Measurements from ENCODE around the gene DUSP6.
A peak's percentile ranks its signal among the peaks of the same experiment; 100 is the strongest.

Gene DUSP6

GRCh38 chr12:89352492-89353187 is at the start of gene DUSP6:
Gene DUSP6 (minus strand): TSS chr12:89352501. CDS start chr12:89352039, 462 bp downstream.
- Mint-ChIP-seq H3K9me3 (no peaks in the 10 kb centered on the region), H3K4me1 (peaks cover 51% of the 10 kb centered on the region), H3K27ac (ENCODE audit: low read depth) (peak within 1 kb of the TSS; percentile 89), H3K36me3 (ENCODE audit: insufficient read depth) (peaks cover 17% of the 10 kb centered on the region), H3K4me3 (peak within 1 kb of the TSS; percentile 81), H3K27me3 (no peaks in the 10 kb centered on the region)
- ATAC-seq (replicated peaks; ENCODE audit: extremely low read depth, poor library complexity, severe bottlenecking): peak; percentile 75
- peak; percentile 60 to 78 for DNase-seq (ENCODE audit: low spot score in 2 of 2)

- Mint-ChIP-seq H3K9me3 (no peaks in the 10 kb centered on the region), H3K27me3 (no peaks in the 10 kb centered on the region), H3K36me3 (ENCODE audit: insufficient read depth) (peaks cover 10% of the 10 kb centered on the region), H3K27ac (ENCODE audit: low read depth) (no peak overlapping the region), H3K4me3 (no peak overlapping the region), H3K4me1 (peaks cover 15% of the 10 kb centered on the region)
- DNase-seq (ENCODE audit: low spot score in 2 of 2) (no peak), ATAC-seq (replicated peaks; ENCODE audit: extremely low read depth, poor library complexity, severe bottlenecking) (no peak)
Measured at GRCh38 chr12:89401433-89402058, 49.2 kb upstream of the DUSP6 start.

GRCh38 chr12:89400415-89400814 is 48.1 kb upstream of the DUSP6 start:
- DNase-seq (ENCODE audit: low spot score in 2 of 2): no peak
- peaks cover 10% of the 10 kb centered on the region for H3K36me3 Mint-ChIP-seq (ENCODE audit: insufficient read depth)
- peaks cover 15% of the 10 kb centered on the region for H3K4me1 Mint-ChIP-seq
- H3K27ac Mint-ChIP-seq (ENCODE audit: low read depth): peak overlapping the region; percentile 94
- H3K9me3 Mint-ChIP-seq: no peaks in the 10 kb centered on the region
- no peak overlapping the region for H3K4me3 Mint-ChIP-seq
- no peak for ATAC-seq (replicated peaks; ENCODE audit: extremely low read depth, poor library complexity, severe bottlenecking)
- no peaks in the 10 kb centered on the region for H3K27me3 Mint-ChIP-seq

- no peaks in the 10 kb centered on the region for H3K27me3 Mint-ChIP-seq
Measured at GRCh38 chr12:89395712-89396111, 43.4 kb upstream of the DUSP6 start.

GRCh38 chr12:89393551-89394121 is 41.3 kb upstream of the DUSP6 start:
- ATAC-seq (replicated peaks; ENCODE audit: extremely low read depth, poor library complexity, severe bottlenecking) (no peak), DNase-seq (ENCODE audit: low spot score in 2 of 2) (no peak)
- Mint-ChIP-seq H3K27ac (ENCODE audit: low read depth) (no peak overlapping the region), H3K36me3 (ENCODE audit: insufficient read depth) (peaks cover 12% of the 10 kb centered on the region), H3K9me3 (no peaks in the 10 kb centered on the region), H3K4me3 (no peak overlapping the region), H3K4me1 (peaks cover 12% of the 10 kb centered on the region), H3K27me3 (no peaks in the 10 kb centered on the region)

More at GRCh38 chr12:89395712-89396111, 43.4 kb upstream of the DUSP6 start:
- ATAC-seq (replicated peaks; ENCODE audit: extremely low read depth, poor library complexity, severe bottlenecking) (no peak), DNase-seq (ENCODE audit: low spot score in 2 of 2) (no peak)
- H3K4me3 Mint-ChIP-seq: no peak overlapping the region
- H3K36me3 Mint-ChIP-seq (ENCODE audit: insufficient read depth): peaks cover 10% of the 10 kb centered on the region
- peak overlapping the region; percentile 41 for H3K27ac Mint-ChIP-seq (ENCODE audit: low read depth)
- peaks cover 15% of the 10 kb centered on the region for H3K4me1 Mint-ChIP-seq
- no peaks in the 10 kb centered on the region for H3K9me3 Mint-ChIP-seq

GRCh38 chr12:89392391-89392790 is 40.1 kb upstream of the DUSP6 start:
- no peaks in the 10 kb centered on the region for H3K4me1 Mint-ChIP-seq
- DNase-seq (ENCODE audit: low spot score in 2 of 2) (no peak), ATAC-seq (replicated peaks; ENCODE audit: extremely low read depth, poor library complexity, severe bottlenecking) (no peak)
- H3K27ac Mint-ChIP-seq (ENCODE audit: low read depth): no peak overlapping the region
- H3K36me3 Mint-ChIP-seq (ENCODE audit: insufficient read depth): peaks cover 5% of the 10 kb centered on the region
- no peaks in the 10 kb centered on the region for H3K27me3 Mint-ChIP-seq
- H3K4me3 Mint-ChIP-seq: no peak overlapping the region
- no peaks in the 10 kb centered on the region for H3K9me3 Mint-ChIP-seq

GRCh38 chr12:89391726-89392336 is 39.5 kb upstream of the DUSP6 start:
- no peak overlapping the region for H3K27ac Mint-ChIP-seq (ENCODE audit: low read depth)
- DNase-seq (ENCODE audit: low spot score in 2 of 2) (no peak), ATAC-seq (replicated peaks; ENCODE audit: extremely low read depth, poor library complexity, severe bottlenecking) (no peak)
- H3K9me3 Mint-ChIP-seq: no peaks in the 10 kb centered on the region
- peaks cover 3% of the 10 kb centered on the region for H3K36me3 Mint-ChIP-seq (ENCODE audit: insufficient read depth)
- no peaks in the 10 kb centered on the region for H3K4me1 Mint-ChIP-seq
- H3K27me3 Mint-ChIP-seq: no peaks in the 10 kb centered on the region
- H3K4me3 Mint-ChIP-seq: no peak overlapping the region

- no peak overlapping the region for H3K27ac Mint-ChIP-seq (ENCODE audit: low read depth)
- DNase-seq (ENCODE audit: low spot score in 2 of 2) (no peak), ATAC-seq (replicated peaks; ENCODE audit: extremely low read depth, poor library complexity, severe bottlenecking) (no peak)
- H3K4me3 Mint-ChIP-seq: no peak overlapping the region
- no peaks in the 10 kb centered on the region for H3K9me3 Mint-ChIP-seq
- H3K4me1 Mint-ChIP-seq: no peaks in the 10 kb centered on the region
- H3K27me3 Mint-ChIP-seq: no peaks in the 10 kb centered on the region
- H3K36me3 Mint-ChIP-seq (ENCODE audit: insufficient read depth): peaks cover 2% of the 10 kb centered on the region
Measured at GRCh38 chr12:89390802-89391673, 38.7 kb upstream of the DUSP6 start.

GRCh38 chr12:89389755-89390661 is 37.7 kb upstream of the DUSP6 start:
- Mint-ChIP-seq H3K27ac (ENCODE audit: low read depth) (no peak overlapping the region), H3K4me1 (no peaks in the 10 kb centered on the region), H3K4me3 (no peak overlapping the region), H3K27me3 (no peaks in the 10 kb centered on the region), H3K36me3 (ENCODE audit: insufficient read depth) (peaks cover 2% of the 10 kb centered on the region), H3K9me3 (no peaks in the 10 kb centered on the region)
- DNase-seq (ENCODE audit: low spot score in 2 of 2) (no peak), ATAC-seq (replicated peaks; ENCODE audit: extremely low read depth, poor library complexity, severe bottlenecking) (no peak)

GRCh38 chr12:89386138-89386537 is 33.8 kb upstream of the DUSP6 start:
- H3K4me1 Mint-ChIP-seq: no peaks in the 10 kb centered on the region
- H3K36me3 Mint-ChIP-seq (ENCODE audit: insufficient read depth): peaks cover 2% of the 10 kb centered on the region
- no peak for ATAC-seq (replicated peaks; ENCODE audit: extremely low read depth, poor library complexity, severe bottlenecking)
- H3K9me3 Mint-ChIP-seq: no peaks in the 10 kb centered on the region
- no peak overlapping the region for H3K4me3 Mint-ChIP-seq
- H3K27me3 Mint-ChIP-seq: no peaks in the 10 kb centered on the region
- DNase-seq (ENCODE audit: low spot score in 2 of 2): no peak
- no peak overlapping the region for H3K27ac Mint-ChIP-seq (ENCODE audit: low read depth)

GRCh38 chr12:89384807-89385206 is 32.5 kb upstream of the DUSP6 start:
- no peak for ATAC-seq (replicated peaks; ENCODE audit: extremely low read depth, poor library complexity, severe bottlenecking)
- no peaks in the 10 kb centered on the region for H3K4me1 Mint-ChIP-seq

More at GRCh38 chr12:89384807-89385206, 32.5 kb upstream of the DUSP6 start:
- peaks cover 2% of the 10 kb centered on the region for H3K36me3 Mint-ChIP-seq (ENCODE audit: insufficient read depth)
- no peaks in the 10 kb centered on the region for H3K9me3 Mint-ChIP-seq
- no peak overlapping the region for H3K27ac Mint-ChIP-seq (ENCODE audit: low read depth)
- no peaks in the 10 kb centered on the region for H3K27me3 Mint-ChIP-seq
- no peak overlapping the region for H3K4me3 Mint-ChIP-seq
- DNase-seq (ENCODE audit: low spot score in 2 of 2): no peak
